Stimulated activated CD8-positive, alpha-beta memory T cell treated with anti-CD3 and anti-CD28 coated beads, Interleukin-15, amount 100 ng/mL, for 24 hours (primary cell): ENCODE results near the gene GUCA2A.

ENCODE experiments used
- DNase-seq: peaks from one replicate; pipeline ENCODE4 v3.0.0-alpha.2; 2020; ENCODE audit warnings: low read depth

The GUCA2A gene

GRCh38 chr1:42153624-42154023, 10.9 kb downstream of the GUCA2A start:
- DNase-seq = no peak

- no peak for DNase-seq
These were observed 11.5 kb downstream of the GUCA2A start, which contains the start of gene GUCA2B for GRCh38 chr1:42152907-42153600. GUCA2B (plus strand) TSS chr1:42153410; CDS start chr1:42153451, 41 bp downstream.

- no peak for DNase-seq
These were observed 12.4 kb downstream of the GUCA2A start for GRCh38 chr1:42152119-42152518.

GRCh38 chr1:42150651-42151050, 13.9 kb downstream of the GUCA2A start:
- DNase-seq = no peak

- DNase-seq = no peak
These were observed 16.4 kb downstream of the GUCA2A start for GRCh38 chr1:42148166-42148565.

GRCh38 chr1:42146626-42147320, 17.8 kb downstream of the GUCA2A start:
- peak; percentile 15 for DNase-seq

- no peak for DNase-seq
These were observed 18.6 kb downstream of the GUCA2A start for GRCh38 chr1:42145764-42146625.

- no peak for DNase-seq
These were observed 19.2 kb downstream of the GUCA2A start for GRCh38 chr1:42145389-42145716.

GRCh38 chr1:42144711-42145388, 19.7 kb downstream of the GUCA2A start:
- no peak for DNase-seq

GRCh38 chr1:42143896-42144710, 20.4 kb downstream of the GUCA2A start:
- no peak for DNase-seq

GRCh38 chr1:42142894-42143675, 21.5 kb downstream of the GUCA2A start:
- DNase-seq = no peak

GRCh38 chr1:42141978-42142377, 22.6 kb downstream of the GUCA2A start:
- DNase-seq = no peak

- DNase-seq = no peak
These were observed 24.4 kb downstream of the GUCA2A start for GRCh38 chr1:42140191-42140590.

- no peak for DNase-seq
These were observed 25.1 kb downstream of the GUCA2A start for GRCh38 chr1:42139444-42139843.

GRCh38 chr1:42138586-42138985, 26.0 kb downstream of the GUCA2A start:
- DNase-seq = no peak

- no peak for DNase-seq
These were observed 26.8 kb downstream of the GUCA2A start for GRCh38 chr1:42137766-42138165.

GRCh38 chr1:42136466-42136865, 28.1 kb downstream of the GUCA2A start:
- no peak for DNase-seq

- DNase-seq = no peak
These were observed 29.1 kb downstream of the GUCA2A start for GRCh38 chr1:42135426-42135825.

- no peak for DNase-seq
These were observed 30.6 kb downstream of the GUCA2A start for GRCh38 chr1:42133809-42134526.

- DNase-seq = no peak
These were observed 31.2 kb downstream of the GUCA2A start for GRCh38 chr1:42133390-42133789.
